Skin epidermis (tissue), 12 donors: ENCODE data around the gene TCF3.
"Not testable (repeated sequence)": the region's sequence is repeated elsewhere in the genome, so short reads cannot be mapped to it uniquely, and the experiment has no call there.

Experiments
- H3K27ac ChIP-seq, 21 experiments: fragments of 200-600 bp; sonication (generic) in 11 of 21; one replicate each; pipeline ENCODE4 v1.5.0; 2020; ENCODE audit warnings: mild to moderate bottlenecking in 3 of 21, inconsistent platforms in 2 of 21, moderate library complexity in 2 of 21
- H3K4me3 ChIP-seq, 7 experiments: fragments of 200-600 bp; sonication (generic) in 2 of 7; one replicate each; pipeline ENCODE4 v1.5.0; 2020; ENCODE audit warnings: inconsistent platforms in 2 of 7, mild to moderate bottlenecking in 2 of 7, moderate library complexity in 1 of 7

The TCF3 gene

GRCh38 chr19:1673645-1674292 lies 21.4 kb upstream of the TCF3 start:
- no peak overlapping the region for H3K27ac ChIP-seq
- no peak overlapping the region for H3K4me3 ChIP-seq

GRCh38 chr19:1672769-1673644 lies 20.6 kb upstream of the TCF3 start:
- H3K27ac ChIP-seq = no peak overlapping the region
- no peak overlapping the region for H3K4me3 ChIP-seq

- Histone ChIP-seq H3K4me3 (peak overlapping the region in 4 of 7 experiments; percentile 1 to 22 (median 10)), H3K27ac (no peak overlapping the region)
Measured at GRCh38 chr19:1672038-1672768, 19.8 kb upstream of the TCF3 start.

- H3K4me3 ChIP-seq = peak overlapping the region in 1 of 7 experiments; percentile 1
Measured at GRCh38 chr19:1671716-1672037, 19.3 kb upstream of the TCF3 start.

GRCh38 chr19:1670747-1671146 lies 18.3 kb upstream of the TCF3 start:
- H3K4me3 ChIP-seq, H3K27ac ChIP-seq: not testable (repeated sequence)

More at GRCh38 chr19:1671716-1672037, 19.3 kb upstream of the TCF3 start:
- no peak overlapping the region for H3K27ac ChIP-seq

DNA sequence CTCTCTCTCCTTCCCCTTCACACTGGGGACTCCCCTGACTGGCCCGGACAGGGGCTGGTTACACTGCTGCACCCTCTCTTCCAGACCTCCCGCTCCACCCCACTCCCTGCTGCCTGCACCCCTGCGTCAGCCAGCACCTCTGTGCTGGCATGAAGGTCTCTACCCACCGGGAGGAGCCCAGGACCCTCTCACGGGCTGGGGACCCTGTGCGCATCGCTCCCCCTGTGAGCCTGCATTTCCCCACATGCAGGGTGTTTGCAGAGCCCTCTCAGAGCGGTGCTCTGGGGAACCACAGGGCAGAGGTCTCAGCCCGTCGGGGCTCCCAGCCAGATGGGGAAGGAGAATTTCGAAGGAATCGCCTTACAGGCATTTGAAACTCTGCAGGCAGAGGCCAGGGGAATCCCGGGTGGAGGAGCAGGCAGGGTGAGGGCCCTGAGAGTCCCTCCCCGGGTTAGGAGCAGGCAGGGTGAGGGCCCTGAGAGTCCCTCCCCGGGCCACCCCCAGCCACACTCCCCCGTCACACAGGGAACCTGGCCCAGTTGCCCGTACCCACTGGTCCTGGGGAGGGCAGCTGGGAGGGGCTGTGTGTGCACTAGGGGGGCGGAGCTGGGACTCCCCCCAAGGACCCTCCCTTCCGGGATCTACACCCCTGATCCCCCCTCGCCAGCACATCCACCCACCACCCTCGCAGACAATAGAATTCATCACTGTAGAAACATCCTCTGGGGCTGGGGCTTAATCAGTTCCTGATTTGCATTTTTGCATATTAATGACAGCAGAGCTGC lies 16.3 kb upstream of the TCF3 start:
- Histone ChIP-seq H3K27ac (peak overlapping the region in 2 of 21 experiments; percentile 8 to 51), H3K4me3 (no peak overlapping the region)

- Histone ChIP-seq H3K4me3 (no peak overlapping the region), H3K27ac (peak overlapping the region in 2 of 21 experiments; percentile 8 to 51)
Measured at GRCh38 chr19:1668048-1668485, 15.7 kb upstream of the TCF3 start.

GRCh38 chr19:1665565-1666047 lies 13.2 kb upstream of the TCF3 start:
- Histone ChIP-seq H3K27ac (no peak overlapping the region), H3K4me3 (no peak overlapping the region)

DNA sequence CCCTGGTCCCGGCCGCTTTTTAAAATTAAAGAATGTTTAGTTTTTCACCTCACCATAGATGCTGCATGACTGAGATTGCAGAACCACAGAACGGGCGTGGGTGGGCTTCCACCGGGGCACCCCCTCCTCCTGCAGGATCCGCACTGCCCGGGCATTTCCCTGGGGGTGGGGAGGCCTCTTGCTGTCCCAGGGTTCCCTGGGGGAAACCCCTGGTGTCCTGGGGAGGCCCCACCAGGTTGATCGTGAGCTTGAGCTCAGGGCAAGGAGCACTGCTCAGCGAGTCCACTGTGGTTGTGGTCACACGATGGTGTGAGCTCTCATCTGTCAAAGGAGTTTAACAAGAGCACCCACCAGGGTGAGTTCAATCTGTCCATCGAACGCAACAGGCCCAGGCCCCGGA lies 11.4 kb upstream of the TCF3 start:
- no peak overlapping the region for H3K4me3 ChIP-seq
- no peak overlapping the region for H3K27ac ChIP-seq

DNA sequence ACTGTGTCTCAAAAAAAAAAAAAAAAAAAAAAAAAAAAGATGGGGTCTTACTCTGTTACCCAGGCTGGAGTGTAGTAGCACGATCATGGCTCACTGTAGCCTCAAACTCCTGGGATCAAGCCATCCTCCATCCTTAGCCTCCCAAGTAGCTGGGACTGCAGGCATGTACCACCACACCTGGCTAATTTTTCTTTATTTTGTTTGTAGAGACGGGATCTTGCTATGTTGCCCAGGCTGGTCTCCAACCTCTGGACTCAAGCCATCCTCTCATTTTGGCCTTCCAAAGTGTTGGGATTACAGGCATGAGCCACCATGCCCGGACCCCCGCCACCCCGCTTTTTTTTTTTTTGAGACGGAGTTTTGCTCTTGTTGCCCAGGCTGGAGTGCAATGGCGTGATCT lies 10.8 kb upstream of the TCF3 start:
- not testable (repeated sequence) for H3K4me3 ChIP-seq, H3K27ac ChIP-seq

- Histone ChIP-seq H3K4me3 (no peak overlapping the region), H3K27ac (no peak overlapping the region)
Measured at GRCh38 chr19:1661995-1662394, 9.6 kb upstream of the TCF3 start.

DNA sequence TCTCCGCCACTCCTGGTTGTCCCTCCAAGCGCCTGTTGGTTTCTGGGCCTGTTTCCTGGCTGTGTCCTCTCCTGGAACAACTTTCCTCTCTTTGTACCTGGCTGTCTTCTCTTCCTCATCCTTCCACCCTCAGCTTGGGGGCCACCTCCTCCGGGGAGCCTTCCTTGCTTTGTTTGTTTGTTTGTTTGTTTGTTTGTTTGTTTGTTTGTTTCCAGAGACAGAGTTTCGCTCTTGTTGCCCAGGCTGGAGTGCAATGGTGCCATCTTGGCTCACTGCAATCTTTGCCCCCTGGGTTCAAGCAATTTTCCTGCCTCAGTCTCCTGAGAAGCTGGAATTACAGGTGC lies 6.6 kb upstream of the TCF3 start:
- no peak overlapping the region for H3K4me3 ChIP-seq

DNA sequence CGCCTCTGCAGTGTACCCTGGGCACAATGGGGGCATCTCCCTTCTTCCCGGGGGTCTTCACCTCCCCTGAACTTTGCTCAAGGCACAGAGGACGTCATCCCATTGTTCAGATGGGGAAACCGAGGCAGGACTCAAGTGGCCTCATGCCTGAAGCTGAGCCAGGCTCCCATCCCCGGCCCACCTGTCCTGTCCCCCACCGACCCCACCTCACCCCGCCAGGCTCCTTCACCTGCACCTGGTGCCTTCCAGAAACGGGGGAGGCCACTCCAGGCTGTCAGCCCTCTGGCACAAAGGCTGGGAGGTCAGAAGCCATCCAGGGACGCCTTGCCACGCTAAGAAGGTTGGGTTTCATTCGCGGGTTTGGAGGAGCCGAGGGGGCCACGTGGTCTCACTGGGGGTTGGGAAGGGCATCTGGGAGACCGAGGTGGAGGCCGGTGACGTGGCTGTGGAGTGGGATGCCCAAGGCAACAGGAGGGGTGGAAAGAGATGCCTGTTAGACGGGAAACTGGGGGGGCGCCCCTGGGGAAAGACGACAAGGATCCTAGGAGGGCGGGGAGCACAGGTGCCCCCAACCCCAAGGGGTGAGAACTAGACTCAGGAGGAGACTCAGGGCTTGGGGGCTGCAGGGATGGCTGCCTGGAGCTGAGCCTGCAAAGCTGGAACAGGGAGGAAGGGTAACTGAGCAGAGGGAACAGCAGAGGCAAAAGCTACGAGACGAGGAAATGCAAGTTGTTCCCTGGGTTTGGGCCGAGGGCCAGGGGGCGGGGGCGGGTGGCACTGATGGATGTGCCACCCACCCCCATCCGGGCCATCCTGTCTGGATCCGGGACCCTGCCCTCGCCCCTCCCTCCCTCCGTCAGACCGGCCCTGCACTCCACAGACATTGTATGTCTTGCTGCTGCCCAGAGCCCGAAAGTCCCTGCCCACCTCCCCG lies 6.0 kb upstream of the TCF3 start:
- no peak overlapping the region for H3K4me3 ChIP-seq
- no peak overlapping the region for H3K27ac ChIP-seq

More for the DNA sequence above, 6.6 kb upstream of the TCF3 start:
- H3K27ac ChIP-seq = no peak overlapping the region

- Histone ChIP-seq H3K27ac (no peak overlapping the region), H3K4me3 (no peak overlapping the region)
Measured at GRCh38 chr19:1657746-1658145, 5.3 kb upstream of the TCF3 start.

DNA sequence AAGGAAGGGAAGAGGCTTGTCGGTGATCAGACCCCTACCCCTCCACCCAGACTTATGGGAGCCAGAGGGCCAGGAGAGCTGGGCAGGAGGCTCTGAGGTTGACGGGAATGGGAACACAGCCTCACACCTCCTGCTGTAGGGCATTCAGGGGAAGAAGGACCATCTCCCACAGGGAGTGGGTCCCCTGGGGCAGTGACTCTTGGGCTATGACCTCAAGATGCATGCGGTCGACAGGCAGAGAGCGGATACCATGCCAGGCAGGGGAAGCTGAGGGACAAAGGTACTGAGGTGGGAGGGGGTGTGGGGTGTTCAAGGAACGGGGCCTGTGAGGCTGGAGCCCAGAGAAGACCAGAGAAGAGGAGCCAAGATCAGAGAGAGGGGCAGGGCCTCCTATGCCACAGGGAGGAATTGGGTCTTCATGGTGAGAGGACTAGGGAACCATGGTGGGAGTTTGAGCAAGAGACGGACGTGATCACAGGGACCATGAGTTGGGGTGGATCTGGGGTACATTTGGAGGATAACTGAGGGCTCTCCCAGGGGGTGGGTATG lies 4.6 kb upstream of the TCF3 start:
- Histone ChIP-seq H3K4me3 (no peak overlapping the region), H3K27ac (no peak overlapping the region)

GRCh38 chr19:1655987-1656608 lies 3.7 kb upstream of the TCF3 start:
- H3K4me3 ChIP-seq = no peak overlapping the region

DNA sequence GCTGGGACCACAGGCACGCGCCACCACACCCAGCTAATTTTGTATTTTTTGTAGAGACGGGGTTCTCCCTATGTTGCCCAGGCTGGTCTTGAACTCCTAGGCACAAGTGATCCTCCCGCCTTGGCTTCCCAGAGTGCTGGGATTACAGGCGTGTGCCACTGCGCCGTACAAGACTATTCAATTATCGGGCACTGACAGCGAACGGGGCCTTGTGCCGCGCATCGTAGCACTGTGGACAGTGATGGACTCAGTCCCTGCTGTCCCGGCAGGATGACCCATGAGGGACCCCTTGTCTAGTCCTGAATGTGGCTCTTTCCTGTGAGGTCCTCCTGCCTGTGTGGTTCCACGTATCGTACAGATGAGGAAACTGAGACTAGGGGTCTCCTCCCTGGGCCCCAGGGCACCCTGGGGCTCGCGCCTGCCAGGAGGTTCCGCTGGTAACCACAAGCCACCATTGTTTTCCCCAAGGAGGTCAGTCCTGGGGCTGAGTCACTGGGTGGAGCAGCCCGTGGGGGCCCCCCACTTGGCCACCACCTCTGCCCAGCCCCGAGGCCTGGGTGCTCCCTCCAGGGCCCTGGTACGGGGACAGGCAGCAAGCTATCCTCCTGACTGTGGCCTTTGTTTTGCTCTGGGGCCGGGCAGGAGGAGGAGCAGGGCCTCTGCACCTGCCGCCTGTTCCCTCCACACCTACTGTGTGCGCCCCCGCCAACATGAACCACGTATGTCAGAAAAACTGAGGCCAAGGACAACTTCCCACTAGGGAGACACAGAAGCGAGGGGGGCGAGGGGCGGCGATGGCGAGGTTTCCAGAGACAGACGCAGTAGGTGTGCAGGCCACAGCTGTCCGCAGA lies 2.9 kb upstream of the TCF3 start:
- no peak overlapping the region for H3K4me3 ChIP-seq
- H3K27ac ChIP-seq = no peak overlapping the region

More at GRCh38 chr19:1655987-1656608, 3.7 kb upstream of the TCF3 start:
- no peak overlapping the region for H3K27ac ChIP-seq
